Mesodermal cell (in vitro differentiated cells): ENCODE results near the gene RPEL1.
A peak's percentile ranks its signal among the peaks of the same experiment; 100 is the strongest.

Source experiments
- H3K27ac ChIP-seq: 2 replicates; pipeline ENCODE4 v1.7.0; 2013; ENCODE audit warnings: mild to moderate bottlenecking, low read depth, low read length, moderate library complexity; ENCODE audit not compliant: severe bottlenecking
- H3K36me3 ChIP-seq: 2 replicates; pipeline ENCODE4 v1.7.1; 2013; ENCODE audit warnings: mild to moderate bottlenecking, low read length, moderate library complexity; ENCODE audit not compliant: control insufficient read depth, insufficient read depth
- H3K4me1 ChIP-seq: one replicate; pipeline ENCODE4 v1.7.1; 2013; ENCODE audit warnings: mild to moderate bottlenecking, low read length; ENCODE audit not compliant: insufficient read depth, control insufficient read depth, poor library complexity, severe bottlenecking
- H3K4me3 ChIP-seq: 2 replicates; pipeline ENCODE4 v1.7.0; 2013; ENCODE audit warnings: low read length, control low read depth, mild to moderate bottlenecking; ENCODE audit not compliant: insufficient read depth, poor library complexity, severe bottlenecking; ENCODE audit errors: extremely low read depth
- H3K9me3 ChIP-seq: 2 replicates; pipeline ENCODE4 v1.7.1; 2013; ENCODE audit warnings: mild to moderate bottlenecking, low read length, moderate library complexity; ENCODE audit not compliant: control insufficient read depth
- WGBS, 2 experiments: methylation state at CpG; one replicate each; pipeline ENCODE4 v1.1.5; 2013; ENCODE audit warnings: missing lambda C conversion rate in 2 of 2; ENCODE audit not compliant: insufficient coverage in 2 of 2; 5-methylcytosine and 5-hydroxymethylcytosine counted together

Gene RPEL1

DNA sequence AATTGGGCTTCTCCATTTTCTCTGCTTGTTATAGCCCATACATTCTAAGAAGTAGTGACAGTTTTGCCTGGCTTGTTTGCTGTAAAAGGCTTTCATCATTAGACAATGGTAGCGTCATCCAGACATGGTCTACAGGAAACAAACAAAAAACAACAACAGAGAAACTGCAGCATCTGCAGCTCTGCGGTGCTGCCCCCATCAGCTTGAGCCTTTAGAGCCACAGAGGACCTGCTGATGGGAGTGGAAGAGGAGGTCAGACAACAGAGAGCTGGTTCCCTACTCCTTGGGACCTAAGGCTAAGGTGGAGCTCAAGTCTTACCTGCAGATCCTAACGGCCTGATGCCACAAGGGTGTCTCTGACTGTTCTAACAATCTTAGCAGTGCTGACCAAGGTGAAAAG lies 34.3 kb downstream of the RPEL1 start:
- Histone ChIP-seq H3K4me3 (no peak overlapping the region), H3K36me3 (peaks cover 4% of the 10 kb centered on the region), H3K9me3 (no peaks in the 10 kb centered on the region), H3K4me1 (peaks cover 14% of the 10 kb centered on the region), H3K27ac (no peak overlapping the region)
- WGBS, 2 experiments: 55 to 88% methylated on average over 2 to 3 of the region's 3 CpGs

DNA sequence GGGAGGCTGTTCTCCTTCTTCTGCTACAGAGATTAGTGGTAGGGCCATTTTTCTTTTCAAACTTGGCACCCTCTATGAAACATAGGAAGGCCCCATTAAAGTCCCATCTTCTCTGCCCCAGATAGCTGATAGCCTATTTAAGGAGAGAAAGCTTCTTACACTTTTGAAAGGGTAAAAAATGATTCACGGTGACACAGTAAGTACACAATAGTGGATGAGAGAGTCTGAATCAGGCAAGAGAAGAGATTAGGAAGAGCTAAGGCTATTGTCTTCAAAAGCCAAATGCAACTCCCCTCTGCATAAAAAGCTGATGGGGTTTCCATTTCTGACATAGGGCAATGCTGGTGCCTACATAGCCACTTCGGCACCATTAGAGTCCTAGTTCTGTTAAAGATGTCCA lies 34.8 kb downstream of the RPEL1 start:
- peaks cover 14% of the 10 kb centered on the region for H3K4me1 ChIP-seq
- H3K36me3 ChIP-seq: peaks cover 4% of the 10 kb centered on the region
- no peaks in the 10 kb centered on the region for H3K9me3 ChIP-seq
- no peak overlapping the region for H3K27ac ChIP-seq
- no peak overlapping the region for H3K4me3 ChIP-seq
- WGBS, 2 experiments: 94 to 100% methylated on average over 2 of the region's 2 CpGs

DNA sequence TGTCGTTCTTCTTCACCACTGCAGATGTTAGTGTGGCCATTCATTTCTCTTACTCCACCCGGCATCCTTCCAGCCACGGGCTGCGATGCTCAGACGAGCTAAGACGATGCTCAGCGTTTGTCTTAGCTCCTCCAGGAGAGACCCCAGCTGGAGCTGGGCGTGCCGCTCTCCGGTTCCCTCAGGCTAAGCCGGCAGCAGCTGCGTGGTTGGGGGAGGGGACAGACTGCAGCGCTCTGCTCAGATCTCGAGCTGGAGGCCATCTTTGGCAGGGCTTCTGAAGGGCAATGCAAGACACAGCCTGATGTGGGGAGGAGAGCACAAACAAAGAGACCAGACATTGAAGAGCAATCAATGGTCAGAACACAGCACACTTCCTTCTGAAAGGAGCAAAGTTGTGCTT lies 36.1 kb downstream of the RPEL1 start:
- Histone ChIP-seq H3K9me3 (no peaks in the 10 kb centered on the region), H3K4me1 (peaks cover 8% of the 10 kb centered on the region), H3K27ac (peak overlapping the region; percentile 41), H3K36me3 (peaks cover 6% of the 10 kb centered on the region), H3K4me3 (no peak overlapping the region)
- 2 to 7% methylated on average over 6 to 13 of the region's 14 CpGs for WGBS, 2 experiments

DNA sequence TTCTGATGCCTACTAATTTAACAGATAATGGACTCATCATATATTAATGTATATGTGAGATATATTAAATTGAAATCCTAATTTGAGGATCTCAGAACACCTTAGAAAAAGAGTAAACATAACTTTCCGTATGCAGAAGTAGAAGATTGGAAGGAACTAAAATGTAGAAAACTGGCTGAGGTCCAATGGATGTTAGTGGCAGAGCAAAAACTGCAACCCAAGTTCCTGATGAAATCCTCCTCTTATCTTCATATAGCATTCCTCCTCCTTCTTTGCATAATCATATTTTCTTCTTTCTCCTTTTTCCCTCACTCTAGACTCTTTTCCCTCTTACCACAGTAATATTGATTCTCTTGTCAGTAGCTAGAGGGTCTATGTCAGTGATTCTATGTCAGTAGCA lies 37.3 kb downstream of the RPEL1 start:
- H3K27ac ChIP-seq: no peak overlapping the region
- H3K36me3 ChIP-seq: peaks cover 9% of the 10 kb centered on the region
- H3K9me3 ChIP-seq: no peaks in the 10 kb centered on the region
- no CpG with 5 or more reads among the region's 1 CpG for WGBS, 2 experiments
- no peak overlapping the region for H3K4me3 ChIP-seq
- peaks cover 7% of the 10 kb centered on the region for H3K4me1 ChIP-seq

DNA sequence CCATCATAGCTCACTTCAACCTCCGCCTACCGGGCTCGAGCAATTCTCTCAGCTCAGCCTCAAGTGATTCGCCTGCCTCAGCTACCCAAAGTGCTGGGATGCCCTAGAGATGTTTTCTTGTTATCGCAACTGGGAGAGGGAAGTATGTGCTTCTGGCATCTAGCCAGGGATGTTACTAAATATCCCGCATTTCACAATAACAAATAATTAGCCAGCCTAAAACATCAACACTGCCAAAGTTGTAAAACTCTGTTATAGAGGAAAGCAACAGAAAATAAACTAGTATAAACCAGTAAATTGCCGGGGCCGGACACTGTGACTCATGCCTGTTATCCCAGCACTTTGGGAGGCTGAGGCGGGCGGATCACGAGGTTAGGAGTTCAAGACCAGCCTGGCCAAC lies 38.5 kb downstream of the RPEL1 start:
- 84 to 85% methylated on average over 7 to 8 of the region's 11 CpGs for WGBS, 2 experiments
- Histone ChIP-seq H3K36me3 (peaks cover 9% of the 10 kb centered on the region), H3K27ac (no peak overlapping the region), H3K4me1 (peaks cover 5% of the 10 kb centered on the region), H3K4me3 (no peak overlapping the region), H3K9me3 (no peaks in the 10 kb centered on the region)

DNA sequence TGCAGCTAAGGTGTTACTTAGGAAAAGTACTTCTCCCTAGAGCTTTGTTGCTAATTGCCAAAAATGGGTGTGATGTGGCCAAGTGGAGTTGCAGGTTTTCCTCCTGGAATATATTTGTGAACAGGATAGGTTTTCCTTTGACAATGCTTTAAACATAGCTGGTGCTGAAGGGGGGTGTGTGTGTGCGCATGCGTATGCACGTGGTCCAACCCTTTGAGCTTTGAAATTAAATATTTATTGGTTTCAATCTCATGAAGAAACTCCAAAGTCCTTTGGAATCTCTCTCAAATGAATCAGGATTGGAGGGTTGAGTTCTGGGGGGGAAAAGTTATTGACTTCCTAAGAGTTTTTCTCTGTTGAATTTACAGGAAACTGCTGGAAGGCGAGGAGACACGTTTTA lies 42.3 kb downstream of the RPEL1 start:
- 83% methylated on average over 3 of the region's 5 CpGs; no CpG with 5 or more reads in 1 of the 2 experiments for WGBS, 2 experiments
- Histone ChIP-seq H3K4me3 (no peak overlapping the region), H3K27ac (no peak overlapping the region), H3K9me3 (no peaks in the 10 kb centered on the region), H3K4me1 (no peaks in the 10 kb centered on the region), H3K36me3 (peaks cover 9% of the 10 kb centered on the region)

DNA sequence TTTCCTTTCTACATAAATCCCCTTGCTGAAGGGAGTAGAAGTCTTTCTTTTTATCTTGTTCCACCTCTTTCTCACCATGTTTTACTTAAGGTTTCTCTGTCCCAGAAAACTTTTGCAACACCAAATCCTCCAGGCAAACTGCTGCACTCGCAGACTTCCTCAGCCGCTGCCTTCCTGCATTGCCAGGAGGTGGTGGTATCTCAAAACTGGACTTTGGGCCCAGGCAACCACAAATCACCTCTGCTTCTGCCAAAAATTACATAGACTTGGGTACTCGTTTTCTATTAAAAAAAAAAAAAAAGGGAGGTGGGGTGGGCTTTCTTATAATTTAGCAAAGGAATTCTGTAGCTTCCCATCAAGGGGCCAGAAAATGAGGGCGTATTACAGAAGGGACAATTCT lies 45.9 kb downstream of the RPEL1 start:
- Histone ChIP-seq H3K27ac (no peak overlapping the region), H3K4me3 (no peak overlapping the region), H3K9me3 (no peaks in the 10 kb centered on the region), H3K36me3 (peaks cover 5% of the 10 kb centered on the region), H3K4me1 (no peaks in the 10 kb centered on the region)
- WGBS, 2 experiments: 100% methylated on average over 3 of the region's 4 CpGs

DNA sequence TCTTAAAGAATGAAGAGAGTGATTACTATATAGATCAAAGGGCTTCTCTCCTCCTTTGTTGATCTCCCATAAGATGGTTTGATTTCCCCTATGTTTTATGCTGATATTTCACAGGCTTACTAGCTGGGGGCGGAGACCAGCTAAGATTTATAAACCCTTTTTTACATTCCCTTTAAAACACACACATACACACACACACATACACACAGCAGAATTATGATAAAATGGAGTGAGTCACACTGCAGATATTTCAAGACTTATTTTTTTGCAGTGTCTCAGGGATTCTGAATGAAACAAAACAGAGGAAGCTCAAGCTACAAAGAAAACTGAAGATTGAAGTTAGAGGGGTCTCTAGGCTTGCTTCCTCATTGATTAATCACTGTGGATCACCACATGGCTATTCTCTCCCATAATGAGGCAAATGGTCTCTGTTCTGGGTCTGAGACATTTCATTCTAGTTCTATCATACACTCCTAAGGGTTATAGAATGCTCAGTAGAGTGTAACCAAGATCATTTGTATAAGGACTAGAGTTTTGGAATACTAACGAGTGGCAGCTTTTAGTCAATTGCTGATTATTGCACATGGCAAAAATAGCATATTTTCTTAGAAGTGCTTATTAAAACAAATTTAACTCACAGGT lies 49.8 kb downstream of the RPEL1 start:
- Histone ChIP-seq H3K27ac (no peak overlapping the region), H3K36me3 (peaks cover under 1% of the 10 kb centered on the region), H3K4me3 (no peak overlapping the region), H3K9me3 (no peaks in the 10 kb centered on the region), H3K4me1 (no peaks in the 10 kb centered on the region)
- WGBS, 2 experiments: no CpG with 5 or more reads among the region's 2 CpGs
